NCI-H526 (cell line): ENCODE results near the gene APOO.
A peak's percentile ranks its signal among the peaks of the same experiment; 100 is the strongest.
"Not testable (repeated sequence)": the region's sequence is repeated elsewhere in the genome, so short reads cannot be mapped to it uniquely, and the experiment has no call there.

ENCODE experiments used
- DNase-seq, 2 experiments: peaks; one replicate each; lab custom pipeline; 2025; lab: John Stamatoyannopoulos, UW

The APOO gene

GRCh38 chrX:23904096-23904495, 3.6 kb downstream of the APOO start:
- DNase-seq, result no peak

- DNase-seq, result peak; percentile 41 to 77
Measured at GRCh38 chrX:23902419-23902818, 5.3 kb downstream of the APOO start.

DNA sequence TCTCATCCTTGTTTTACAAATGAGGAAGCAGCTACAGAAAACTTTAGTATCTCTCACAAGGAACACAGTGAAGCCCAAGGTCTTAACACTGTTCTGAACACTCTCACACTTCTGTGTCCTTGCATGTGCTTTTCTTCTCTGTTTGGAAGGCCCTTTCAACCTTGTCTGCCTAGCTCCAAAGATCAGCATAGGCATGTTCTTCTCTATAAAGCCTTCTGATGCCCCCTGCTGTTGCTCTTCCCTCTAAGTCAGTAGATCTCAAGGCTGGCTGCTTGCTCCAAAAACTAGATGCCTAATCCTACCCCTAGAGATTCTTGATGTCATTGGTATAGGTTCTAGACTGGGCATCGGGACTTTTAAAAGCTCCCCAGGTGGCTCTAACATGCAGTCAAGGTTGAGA, 5.9 kb downstream of the APOO start:
- peak; percentile 71 to 89 for DNase-seq

DNA sequence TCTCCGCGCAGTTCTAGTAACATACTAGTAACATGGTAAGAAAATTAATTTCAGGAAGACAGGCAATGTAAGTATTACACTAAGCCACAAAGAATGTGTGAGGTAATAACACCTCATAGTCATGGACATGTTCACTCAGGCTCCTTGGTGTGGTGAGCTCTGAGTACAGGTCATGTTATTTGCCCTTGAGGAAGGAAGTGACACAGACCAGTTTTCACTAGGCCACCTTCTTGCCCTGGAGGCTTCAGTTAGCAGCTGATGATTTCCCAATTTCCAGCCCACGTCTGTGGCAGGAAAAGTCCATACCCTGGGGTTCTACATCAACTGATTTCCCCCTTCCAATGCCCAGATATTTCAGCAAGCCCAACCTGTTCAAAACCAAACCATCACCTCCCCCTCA, 6.7 kb downstream of the APOO start:
- DNase-seq, result no peak

DNA sequence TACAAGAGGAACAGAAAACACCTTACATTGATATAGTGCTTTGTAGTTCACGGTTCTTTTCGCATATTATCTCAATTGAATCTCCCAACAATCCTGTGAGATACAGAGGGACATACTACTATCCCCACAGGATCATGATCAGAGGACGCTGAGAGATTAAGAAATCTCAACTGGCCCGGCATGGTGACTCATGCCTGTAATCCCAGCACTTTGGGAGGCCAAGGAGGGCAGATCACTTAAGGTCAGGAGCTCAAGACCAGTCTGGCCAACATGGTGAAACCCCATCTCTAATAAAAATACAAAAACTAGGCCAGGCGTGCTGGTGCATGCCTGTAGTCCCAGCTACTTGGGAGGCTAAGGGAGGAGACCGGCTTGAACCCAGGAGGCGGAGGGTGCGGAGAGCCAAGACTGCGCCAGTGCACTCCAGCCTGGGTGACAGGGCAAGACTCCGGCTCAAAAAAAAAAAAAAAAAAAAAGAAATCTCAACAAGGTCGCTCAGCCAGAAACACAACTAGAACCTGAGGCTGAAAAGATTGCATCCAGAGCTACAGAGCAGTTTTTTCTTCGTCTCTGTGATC, 7.4 kb downstream of the APOO start:
- no peak for DNase-seq

GRCh38 chrX:23898412-23898959, 9.3 kb downstream of the APOO start:
- no peak for DNase-seq

DNA sequence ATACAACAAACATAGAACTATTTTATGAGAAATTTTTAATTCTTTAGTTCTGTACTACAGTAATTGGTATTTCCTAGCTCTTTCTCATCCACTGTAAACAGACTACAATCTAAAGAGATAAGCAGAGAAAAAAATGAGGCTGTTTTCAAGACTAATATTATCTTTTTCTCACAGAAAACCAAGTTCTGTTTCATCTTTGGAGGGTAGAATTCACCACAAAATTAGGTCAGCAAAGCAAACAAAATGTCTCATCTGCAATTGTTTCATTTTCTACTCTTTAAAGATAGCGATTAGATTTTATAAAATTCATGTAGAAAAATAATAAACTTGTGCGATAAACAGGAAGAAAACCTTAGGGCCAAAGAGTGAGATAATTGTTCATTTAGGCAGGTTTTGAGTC, 10.8 kb downstream of the APOO start:
- no peak for DNase-seq

GRCh38 chrX:23896539-23896938, 11.2 kb downstream of the APOO start:
- DNase-seq, result not testable (repeated sequence)

DNA sequence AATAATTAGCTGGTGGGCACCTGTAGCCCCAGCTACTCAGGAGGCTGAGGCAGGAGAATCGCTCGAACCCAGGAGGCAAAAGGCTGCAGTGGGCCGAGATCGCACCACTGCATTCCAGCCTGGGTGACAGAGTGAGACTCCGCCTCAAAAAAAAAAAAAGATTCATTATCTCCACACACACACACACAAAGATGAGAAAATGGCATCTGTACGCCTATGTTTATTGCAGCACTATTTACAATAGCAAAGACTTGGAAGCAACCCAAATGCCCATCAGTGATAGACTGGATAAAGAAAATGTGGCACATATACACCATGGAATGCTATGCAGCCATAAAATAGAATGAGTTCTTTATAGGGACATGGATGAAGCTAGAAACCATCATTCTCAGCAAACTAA, 12.7 kb downstream of the APOO start:
- not testable (repeated sequence) for DNase-seq

- DNase-seq, result no peak
Measured at GRCh38 chrX:23890933-23891332, 16.8 kb downstream of the APOO start.

DNA sequence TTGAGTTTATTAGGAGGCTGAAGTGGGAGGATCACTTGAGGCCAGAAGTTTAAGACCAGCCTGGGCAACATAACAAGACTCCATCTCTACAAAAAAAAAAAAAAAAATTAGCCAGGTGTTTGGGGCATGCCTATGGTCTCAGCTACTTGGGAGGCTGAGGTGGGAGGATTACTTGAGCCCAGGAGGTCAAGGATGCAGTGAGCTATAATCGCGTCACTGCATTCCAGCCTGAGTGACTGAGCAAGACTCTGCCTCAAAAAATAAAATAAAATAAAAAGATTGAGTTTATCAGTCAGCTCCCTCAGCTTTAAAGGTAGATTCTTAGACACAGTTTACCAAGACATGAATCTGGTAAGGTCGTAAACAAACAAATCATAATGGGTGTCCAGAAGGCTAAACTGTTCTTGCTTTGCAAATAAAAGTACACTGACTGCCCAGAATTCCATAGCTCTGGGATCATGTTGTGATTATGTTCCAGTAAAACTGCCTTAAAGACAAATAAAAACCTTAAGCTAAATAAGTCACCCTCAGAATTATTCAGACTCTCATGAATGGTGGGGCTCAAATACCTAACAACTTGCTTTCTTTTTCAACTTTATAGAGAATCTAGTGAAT, 18.7 kb downstream of the APOO start:
- no peak for DNase-seq

DNA sequence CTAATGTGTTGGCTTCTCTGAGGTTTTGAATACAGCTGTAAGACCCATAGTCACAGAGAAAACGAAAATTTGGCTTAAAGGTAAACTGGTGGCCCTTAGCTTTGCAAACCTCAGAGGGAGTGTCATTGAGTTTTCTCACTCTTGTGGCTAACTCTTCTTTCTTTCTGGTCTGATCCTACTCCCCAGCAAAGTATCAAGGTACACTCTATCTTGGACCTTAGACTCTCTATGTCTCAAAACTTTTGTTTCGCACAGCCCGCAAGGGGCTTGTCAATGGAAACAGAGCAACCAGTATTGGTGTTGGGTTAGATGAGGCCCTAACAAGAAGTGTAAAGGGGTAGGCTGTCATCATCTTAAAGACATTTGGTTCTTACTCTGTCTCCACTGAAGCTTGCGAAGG, 19.8 kb downstream of the APOO start:
- DNase-seq, result no peak

DNA sequence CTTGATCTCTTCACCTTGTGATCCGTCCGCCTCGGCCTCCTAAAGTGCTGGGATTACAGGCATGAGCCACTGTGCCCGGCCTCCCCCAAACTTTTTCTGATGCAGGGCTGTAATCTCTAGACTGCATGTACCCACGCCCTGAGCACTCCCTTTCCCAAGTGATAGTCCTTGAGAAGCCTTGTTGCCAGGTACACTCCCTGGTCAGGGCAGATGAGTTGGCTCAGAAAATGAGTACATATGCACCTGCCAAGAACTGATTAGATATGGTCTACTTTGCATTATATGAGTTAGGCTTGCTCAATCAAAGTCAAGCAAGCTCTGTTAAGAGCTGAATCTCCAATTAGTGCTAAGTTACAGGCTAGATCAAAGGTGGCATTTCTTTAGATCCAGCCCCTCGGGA, 20.3 kb downstream of the APOO start:
- no peak for DNase-seq

DNA sequence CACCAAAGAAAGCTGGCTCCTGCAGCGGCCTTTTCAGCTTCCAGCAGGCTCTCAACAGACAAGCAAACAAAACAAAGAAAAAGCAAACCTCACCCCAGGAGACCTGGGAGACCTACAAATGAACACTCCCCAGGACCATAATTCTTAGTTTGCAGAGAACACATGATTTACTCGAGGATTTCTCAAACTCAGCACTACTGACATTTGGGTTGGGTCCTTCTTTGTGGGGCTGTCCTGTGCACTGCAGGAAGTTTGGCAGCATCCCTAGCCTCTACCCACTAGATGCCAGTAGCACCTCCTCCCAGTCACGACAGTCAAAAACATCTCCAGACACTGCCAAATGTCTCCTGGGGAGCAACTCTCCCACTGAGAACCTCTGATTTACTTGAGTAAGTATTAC, 21.9 kb downstream of the APOO start:
- no peak for DNase-seq

- no peak for DNase-seq
Measured at GRCh38 chrX:23884427-23885024, 23.2 kb downstream of the APOO start.

DNA sequence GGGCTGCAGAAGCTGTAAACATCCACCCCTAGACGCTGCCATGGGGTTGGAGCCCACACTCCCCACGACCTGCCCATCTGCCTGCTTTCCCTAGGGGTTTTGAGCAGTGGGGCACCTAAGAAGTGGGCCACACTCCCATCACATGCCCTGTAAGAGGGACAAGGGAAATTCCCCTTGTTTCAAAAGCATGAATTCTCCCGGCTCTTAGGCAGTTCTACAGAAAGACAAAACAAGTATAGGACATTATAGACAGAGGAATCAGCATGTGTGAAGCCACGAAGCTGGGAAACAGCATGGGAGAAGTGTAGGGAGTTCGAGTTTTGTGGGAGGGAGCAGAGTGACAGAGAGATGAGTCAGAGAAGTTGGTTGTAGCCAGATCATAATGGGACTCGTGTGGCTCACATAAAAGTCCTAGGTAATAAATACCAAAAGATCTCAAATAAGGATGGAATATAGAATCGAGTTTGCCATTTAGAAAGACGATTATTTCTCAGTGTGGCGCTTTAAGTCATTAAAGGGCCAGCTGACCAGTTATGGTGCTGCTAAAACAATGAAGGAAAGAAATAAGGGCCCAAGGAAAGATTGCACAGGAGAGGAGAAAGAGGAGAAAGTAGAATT, 23.9 kb downstream of the APOO start:
- DNase-seq, result no peak

DNA sequence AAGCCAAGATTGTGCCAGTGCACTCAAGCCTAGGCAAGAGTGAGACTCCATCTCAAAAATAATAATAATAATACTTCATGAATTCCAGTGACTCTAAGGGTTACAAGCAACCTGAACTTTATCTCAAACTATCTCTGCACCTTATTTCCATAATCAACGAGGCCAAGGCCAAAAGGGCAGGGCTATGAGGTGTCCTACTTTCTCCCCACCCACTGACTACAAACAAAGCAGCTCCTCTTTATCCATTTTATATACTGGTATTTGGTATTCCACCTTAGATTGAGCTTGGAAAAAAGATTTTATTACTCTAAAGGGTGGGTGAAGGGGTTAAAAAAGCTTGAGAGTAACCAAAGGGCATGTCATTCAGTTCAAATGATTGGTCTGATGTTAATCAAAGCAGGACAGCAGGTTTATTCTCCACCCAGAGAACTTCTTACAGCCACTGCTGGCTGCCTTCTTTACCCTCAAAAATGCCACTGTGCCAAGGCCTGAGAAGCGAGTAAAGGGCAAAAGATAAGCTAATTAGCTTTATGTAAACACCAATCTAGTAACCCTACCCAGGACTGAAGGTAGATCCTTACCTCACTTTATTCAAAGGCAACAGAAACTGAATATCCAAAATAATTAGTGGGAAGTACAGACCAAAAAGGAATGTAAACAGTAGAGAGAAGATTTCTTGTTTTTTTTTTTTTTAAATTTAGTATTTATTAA, 28.2 kb downstream of the APOO start:
- DNase-seq, result peak in 1 of 2 experiments; percentile 14

- no peak for DNase-seq
Measured at GRCh38 chrX:23871905-23872546, 35.7 kb downstream of the APOO start.

DNA sequence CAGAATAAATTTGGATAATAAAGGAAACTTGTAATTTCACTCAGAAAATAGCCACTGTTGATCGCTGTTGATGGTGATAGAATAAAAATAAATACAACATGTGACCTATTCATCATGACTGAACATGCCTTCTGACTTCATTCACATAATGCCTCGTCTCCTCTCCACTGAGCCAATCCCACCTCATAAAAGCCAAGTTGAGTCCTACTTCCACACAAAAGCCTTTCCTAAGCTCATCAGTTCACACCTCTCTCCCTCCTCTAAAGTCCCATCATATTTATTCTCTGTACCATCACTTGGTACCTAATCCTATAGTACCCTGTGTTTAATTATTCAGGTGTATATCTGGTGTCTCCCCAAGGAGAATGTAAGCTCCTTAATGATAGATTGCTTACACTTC, 37.7 kb downstream of the APOO start:
- DNase-seq, result no peak

DNA sequence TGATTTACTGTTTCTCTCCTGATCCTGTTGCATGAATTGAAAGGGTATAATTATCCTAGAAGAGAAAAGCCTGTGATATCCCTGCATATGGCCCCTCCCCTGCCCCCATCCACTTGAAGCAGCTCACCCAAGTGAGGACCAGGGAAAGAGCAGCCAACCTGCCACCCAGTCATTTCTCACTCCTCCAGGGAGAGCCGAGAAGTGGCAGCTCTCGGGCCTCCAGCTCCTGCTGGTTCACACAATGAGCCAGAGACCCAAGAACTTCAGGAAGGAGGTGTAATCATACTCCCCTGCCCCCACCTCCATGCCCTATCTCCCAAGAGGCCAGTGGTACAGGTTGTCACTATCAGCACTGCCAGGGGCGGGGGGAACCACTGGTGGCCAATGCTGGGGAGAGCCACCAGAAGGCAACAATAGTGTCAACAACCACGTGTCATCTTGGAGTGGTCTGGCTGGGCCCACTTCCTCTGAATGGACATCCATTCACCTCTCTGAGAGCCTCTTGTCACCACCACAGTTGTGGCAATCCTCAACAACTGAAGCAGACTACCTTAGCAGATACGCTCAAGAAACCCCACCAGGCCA, 42.9 kb downstream of the APOO start:
- no peak for DNase-seq

DNA sequence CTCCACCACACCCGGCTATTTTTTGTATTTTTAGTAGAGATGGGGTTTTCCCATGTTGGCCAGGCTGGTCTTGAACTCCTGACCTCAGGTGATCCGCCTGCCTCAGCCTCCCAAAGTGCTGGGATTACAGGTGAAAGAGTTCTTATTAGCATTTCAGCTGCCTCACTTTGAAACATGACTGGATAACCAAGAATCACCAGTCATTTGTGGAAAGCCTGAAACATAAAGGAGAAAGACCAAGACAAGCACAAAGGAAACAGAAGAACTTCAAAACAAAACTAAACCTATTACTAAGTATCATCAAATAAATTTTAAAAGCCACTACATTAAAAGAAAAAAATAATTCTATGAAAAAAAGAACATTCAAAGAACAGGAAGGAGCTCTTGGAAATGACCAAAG, 45.8 kb downstream of the APOO start:
- not testable (repeated sequence) for DNase-seq
